Muscle of back (tissue), 11 donors: ENCODE data around the gene RARRES2. TPM values are rescaled to one million over a fixed set of nuclear protein-coding genes. Genes with fewer than 3 reads are reported as not detected.

Source experiments
- DNase-seq, 3 donors: peaks; one replicate each; pipeline versions ENCODE4 v3.0.0 to v3.0.0-alpha.2; 2013
- polyA plus RNA-seq, 10 donors: library from polyadenylated mRNA; unstranded; fragments of 120-200 nt; gene quantifications; one replicate each; pipeline ENCODE4 v1.2.1, GENCODE V29; 2013; ENCODE audit not compliant: insufficient read length in 10 of 10

RARRES2 gene
- polyA plus RNA-seq, 10 donors = 35.4 to 70.6 (median 47.5) TPM

DNA sequence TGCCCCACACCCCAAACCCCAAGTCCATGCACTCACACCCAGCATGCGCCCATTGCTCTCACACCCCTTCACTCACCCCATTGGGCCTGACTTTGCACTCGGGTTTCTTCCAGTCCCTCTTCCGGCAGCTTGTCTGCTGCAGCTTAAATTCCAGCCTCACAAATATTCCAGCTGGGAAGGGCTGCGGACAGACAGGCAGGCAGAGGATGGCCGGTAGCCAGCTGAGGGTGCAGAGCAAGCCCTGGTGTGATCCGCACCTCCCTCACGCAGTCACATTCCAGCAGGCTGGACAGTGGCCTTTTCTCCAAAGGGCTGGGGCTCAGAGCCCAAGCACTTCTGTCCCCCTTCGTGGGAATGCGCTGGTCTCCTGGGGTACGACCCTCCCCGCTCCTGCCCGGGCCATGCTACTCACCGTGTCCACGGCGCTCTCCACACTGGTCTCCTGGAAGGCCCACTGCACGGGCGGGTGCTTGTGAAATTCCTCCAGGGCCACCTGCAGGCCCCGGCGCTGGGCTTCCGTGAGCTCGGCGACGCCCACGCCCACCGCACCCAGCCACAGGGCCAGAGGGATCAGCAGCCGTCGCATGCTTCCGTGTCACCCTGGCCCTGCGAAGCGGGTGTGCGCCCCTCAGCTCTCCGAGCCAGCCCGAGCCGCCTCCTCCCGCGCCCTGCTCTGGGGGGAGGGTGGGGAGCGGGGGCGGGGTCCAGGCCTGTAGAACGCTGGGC lies 1.2 kb downstream of the RARRES2 start:
- peak in 1 of 3 donors; percentile 61 for DNase-seq

DNA sequence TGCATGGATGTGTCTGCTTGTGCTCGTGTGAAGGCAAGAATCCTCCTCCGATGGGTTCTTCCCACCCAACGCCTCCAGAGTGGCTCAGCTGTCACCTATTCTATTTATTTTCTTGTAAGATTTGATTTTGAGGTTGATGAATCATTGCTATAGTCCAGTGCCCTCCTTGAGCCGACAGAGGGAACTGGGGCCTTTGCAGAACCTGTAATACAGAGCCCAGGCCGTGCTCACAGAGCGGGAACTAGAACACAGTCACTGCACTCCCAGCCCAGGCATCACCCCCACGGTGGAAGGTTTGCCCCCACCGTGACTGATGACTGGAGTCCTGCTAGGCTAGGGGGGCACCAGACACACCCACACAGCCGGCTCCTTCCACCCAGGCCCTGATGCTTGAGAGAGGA lies 2.0 kb downstream of the RARRES2 start:
- DNase-seq = no peak

DNA sequence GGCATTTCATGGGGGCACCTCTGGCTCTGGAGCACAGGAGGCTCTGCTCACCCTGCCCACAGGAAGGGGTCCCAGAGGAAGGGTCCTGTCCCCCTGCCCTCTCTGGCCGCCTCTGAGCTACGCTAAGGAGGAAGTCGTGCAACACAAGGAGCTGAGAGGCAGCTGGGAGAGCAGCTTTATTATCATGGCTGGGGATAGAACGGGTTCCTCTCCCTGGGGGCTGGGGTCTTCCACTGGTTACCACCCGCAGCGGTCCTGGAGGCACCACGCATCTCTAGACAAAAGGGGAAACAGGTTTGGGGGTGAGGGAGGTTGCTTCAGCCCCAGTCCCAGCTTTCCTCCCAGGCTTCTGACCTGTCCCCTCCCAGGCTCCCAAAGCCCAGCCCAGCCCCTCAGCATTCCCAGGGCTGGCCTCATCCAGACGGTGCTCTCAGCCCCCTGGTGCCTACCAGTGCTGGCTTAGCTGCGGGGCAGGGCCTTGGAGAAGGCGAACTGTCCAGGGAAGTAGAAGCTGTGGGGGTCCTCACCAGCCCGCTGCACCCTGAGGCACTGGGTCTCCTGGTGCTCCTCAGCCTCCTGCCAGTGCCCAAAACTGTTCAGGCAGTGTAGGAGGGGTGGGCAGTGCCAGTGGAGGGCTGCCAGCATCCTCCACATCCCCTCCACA lies 3.1 kb downstream of the RARRES2 start:
- DNase-seq = no peak

DNA sequence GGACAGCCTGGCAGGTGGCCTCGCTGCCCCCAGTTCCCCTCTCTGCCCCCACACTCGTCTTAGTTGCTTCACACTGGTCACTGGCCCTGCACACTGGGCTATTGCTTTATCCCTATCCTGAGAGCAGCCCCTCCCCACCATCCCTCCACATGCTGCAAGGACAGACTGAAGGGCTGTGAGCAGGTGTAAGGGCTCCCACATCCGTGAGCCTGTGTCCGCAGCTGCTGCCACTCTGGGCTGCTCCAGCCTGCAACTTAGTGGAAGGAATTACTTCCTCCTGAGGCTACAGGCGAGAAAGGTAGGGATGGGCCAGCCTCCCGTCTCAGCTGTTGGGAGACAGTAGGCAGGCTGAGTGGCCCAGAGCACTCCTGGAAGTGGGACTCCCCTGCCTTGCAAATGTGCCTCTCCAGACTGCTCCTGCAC lies 3.8 kb downstream of the RARRES2 start:
- no peak for DNase-seq

DNA sequence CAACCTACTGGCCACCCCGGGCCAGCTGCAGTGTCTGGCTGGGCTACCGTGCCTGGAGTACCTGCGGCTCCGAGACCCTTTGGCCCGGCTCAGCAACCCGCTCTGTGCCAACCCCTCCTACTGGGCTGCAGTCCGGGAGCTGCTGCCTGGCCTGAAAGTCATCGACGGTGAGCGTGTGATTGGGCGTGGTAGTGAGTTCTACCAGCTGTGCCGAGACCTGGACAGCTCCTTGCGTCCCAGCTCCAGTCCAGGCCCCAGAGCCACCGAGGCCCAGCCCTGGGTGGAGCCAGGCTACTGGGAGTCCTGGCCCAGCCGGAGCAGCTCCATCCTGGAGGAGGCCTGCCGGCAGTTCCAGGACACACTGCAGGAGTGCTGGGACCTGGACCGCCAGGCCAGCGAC lies 4.2 kb downstream of the RARRES2 start:
- no peak for DNase-seq

DNA sequence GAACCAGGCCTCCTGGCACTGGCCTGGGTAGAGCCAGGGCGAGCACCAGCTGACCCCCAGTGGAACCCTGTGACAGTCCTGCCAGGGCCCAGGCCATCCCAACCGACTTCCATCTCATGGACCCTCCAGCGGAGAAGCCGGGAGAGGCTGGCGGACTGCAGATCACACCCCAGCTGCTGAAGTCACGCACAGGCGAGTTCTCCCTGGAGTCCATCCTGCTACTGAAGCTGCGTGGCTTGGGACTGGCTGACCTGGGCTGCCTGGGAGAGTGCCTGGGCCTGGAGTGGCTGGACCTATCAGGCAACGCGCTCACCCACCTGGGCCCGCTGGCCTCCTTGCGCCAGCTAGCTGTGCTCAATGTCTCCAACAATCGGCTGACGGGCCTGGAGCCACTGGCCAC lies 4.7 kb downstream of the RARRES2 start:
- DNase-seq = no peak

DNA sequence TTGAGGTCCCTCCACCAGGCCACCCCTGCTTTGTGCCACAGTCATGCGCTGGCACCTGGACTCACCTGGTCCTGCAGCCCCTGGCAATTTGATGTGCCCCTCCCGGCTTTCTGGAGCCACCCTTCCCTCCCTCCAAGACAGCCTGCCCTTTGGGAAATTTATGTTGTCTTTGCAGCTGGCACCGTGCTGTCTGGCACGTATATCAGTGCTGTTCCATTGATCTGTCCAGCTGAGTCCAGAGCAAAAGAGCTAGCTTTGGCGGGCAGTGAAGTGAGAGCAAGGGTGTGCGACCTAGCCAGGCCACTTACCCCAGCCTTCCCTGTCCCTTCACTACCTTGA lies 5.7 kb downstream of the RARRES2 start:
- no peak for DNase-seq

DNA sequence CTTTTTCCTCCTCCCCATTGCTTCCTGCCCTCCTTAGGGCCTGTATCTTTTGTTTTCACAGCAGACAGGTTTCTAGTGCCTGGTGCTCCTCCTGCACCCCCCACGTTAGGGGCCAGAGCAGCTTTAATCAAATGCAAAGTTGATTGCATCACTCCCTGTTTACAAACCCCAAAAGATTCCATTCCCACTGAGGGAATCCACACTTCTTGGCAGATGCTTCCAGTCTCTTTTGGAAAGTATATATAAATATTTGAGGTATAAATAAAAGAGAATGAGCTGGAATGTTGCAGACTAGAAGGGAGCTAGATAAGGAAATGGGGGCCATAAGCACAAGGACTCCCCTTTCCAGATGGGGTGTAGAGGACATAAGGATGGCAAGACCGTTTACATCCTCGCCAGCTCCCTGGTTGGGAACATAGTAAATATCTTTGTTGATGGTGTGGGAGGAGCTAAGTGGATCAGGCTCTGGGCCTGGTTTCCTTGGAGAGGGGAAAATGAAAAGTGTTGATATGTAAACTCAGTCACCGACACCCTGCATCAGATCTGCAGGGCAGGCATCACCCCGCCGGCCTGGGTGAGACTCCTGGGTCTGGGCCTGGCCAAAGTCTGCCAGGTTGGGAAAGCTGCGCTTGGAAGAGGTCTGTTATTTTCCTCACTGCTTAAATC lies 6.2 kb downstream of the RARRES2 start:
- no peak for DNase-seq

DNA sequence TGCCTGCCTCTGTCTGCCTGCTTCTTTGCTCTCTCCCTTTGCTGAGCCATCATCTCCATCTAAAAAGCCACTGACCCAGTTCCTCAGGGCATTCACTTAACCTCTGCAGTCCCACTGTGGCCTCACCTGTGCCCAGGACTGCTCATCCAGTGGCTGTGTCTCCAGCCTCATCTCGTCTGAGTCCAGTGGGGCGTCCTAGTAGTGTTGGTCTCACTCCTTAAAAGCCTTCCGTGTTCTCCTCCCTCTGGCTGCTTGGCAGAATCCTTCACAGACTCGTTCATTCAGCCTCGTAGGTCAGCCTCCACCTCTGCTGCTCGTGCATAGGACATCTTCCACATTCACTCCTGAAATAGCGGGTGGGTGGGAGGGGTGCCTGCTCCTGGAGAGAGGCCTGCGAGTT lies 7.3 kb downstream of the RARRES2 start:
- no peak for DNase-seq

DNA sequence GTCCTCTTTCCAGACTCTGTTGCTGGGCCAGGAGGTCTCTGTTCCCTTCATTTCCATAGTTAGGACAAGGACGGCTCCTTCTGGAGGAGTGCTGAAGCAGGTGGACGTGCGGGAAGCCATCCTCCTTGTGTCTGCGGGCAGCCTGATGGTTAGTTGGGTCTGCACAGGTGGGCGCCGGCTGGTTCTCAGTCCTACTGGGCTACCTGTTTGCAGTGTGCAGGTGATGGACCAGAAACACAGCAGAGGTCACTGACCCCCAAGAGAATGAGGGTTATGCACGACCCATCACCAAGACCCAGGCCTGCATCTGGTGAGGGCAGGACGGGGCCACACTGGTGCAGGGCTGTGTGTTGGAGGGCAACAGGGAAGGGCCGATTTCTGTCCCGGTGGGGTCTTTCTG lies 7.8 kb downstream of the RARRES2 start:
- no peak for DNase-seq

DNA sequence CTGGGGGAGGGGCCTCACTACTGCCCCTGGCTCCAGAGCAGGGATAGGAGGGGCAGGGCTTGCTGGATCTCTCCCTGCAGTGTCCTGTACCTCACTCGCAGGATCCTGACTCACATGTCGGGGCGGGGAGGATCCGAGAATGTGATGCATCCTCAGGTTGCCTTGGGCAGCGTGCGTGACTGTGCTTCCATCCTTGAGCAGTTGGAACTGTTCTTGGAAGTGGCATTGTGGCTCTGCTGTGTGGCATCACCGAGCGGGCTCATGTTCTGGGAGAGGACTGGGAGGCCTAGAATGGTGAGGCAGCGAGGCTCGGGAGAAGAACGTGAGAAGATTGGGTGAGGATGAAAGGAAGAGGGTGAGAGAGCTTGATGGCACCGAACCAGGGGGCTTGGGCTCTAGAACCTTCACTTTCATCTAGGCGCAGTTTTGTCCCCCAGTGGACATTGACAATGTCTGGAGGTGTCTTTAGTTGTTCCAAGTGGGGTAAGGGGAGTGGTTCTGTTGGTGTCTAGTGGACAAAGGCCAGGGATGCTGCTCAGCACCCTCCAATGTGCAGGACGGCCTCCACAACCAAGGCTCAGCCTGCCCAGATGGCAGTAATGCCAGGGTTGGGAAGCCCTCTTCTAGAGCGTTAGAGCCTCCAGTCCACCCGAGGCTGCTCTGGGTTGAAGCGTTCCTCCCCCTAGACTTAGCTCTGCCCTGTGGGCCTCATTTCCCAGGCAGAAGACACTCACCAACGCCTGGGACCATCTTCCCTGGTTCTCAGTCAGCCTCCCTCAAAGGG lies 8.4 kb downstream of the RARRES2 start:
- DNase-seq = no peak

DNA sequence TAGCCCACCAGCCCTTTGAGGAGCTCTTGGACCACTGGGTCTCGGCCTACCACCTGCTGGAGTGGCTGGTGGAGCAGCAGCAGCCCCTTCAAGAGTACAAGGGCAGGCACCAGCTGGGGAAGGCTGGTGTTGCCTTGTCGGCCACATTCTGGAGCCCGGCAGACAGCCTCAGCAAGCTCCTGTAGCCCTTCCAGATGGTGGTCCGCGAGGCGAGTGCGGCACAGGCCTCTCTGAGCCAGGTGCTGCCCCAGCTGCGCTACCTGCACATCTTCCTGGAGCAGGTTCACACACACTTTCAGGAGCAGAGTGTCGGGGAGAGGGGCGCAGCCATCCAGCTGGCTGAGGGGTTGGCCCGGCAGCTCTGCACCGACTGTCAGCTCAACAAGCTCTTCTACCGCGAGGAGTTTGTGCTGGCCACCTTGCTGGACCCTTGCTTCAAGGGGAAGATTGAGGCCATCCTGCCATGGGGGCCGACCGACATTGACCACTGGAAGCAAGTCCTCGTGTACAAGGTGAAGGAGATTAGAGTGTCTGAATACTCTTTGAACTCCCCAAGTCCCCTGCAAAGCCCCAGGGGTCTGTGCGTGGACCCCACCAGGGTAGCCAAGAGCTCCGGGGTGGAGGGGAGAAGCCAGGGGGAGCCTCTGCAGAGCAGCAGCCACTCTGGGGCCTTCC lies 11.1 kb downstream of the RARRES2 start:
- DNase-seq = no peak

DNA sequence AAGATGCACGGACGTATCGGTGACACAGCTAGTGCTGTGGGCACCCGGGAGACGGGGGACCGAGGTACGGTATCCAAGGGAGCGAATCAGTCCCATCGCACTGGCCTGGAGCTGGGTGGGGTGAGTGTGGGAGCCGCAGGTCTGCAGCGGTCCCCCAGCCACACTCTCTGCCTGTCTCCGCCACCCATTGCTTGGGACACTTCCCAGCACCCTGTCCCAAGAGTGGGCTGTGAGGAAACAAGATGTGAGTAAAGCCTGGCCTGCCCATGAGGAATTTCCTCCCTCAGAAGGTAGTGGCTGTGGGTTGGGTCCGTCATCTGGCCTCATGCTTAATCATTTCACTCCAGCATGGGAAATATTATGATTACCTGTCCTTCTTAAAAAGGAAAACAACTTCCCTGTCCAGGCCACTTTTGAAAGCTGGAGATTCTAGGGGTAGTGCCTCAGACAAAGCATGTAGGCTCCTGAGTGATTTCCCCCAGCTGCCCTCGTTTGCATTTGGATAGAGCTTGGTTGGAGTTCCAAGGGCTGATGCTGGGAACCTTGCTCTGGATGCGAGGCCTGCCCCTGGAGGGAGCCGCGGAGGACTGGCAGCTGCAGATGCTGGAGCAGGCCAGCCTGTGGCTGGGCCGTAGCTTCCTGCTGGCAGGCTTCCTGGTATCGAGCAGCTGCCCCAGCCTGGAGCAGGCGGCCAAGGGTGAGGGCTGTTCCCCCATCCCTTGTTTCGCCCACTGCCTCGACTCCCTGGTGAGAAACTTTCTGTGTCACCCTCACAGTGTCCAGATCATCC lies 11.9 kb downstream of the RARRES2 start:
- DNase-seq = peak in 2 of 3 donors; percentile 37 to 75

DNA sequence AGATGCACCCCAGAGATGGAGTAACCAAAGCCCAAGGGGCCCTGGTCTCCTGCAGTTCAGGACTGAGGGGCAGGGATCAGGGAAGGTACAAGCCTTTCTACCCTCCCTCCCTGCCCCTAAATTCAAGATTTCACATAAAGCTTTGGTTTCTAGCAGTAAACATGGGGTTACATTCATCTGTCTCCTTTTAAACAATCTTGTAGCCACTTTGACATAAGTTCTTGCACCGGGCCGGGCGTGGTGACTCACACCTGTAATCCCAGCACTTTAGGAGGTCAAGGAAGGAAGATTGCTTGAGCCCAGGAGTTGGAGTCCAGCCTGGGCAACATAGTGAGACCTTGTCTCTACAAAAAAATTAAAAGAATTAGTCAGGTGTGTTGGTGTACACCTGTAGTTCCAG lies 14.1 kb downstream of the RARRES2 start:
- no peak for DNase-seq

DNA sequence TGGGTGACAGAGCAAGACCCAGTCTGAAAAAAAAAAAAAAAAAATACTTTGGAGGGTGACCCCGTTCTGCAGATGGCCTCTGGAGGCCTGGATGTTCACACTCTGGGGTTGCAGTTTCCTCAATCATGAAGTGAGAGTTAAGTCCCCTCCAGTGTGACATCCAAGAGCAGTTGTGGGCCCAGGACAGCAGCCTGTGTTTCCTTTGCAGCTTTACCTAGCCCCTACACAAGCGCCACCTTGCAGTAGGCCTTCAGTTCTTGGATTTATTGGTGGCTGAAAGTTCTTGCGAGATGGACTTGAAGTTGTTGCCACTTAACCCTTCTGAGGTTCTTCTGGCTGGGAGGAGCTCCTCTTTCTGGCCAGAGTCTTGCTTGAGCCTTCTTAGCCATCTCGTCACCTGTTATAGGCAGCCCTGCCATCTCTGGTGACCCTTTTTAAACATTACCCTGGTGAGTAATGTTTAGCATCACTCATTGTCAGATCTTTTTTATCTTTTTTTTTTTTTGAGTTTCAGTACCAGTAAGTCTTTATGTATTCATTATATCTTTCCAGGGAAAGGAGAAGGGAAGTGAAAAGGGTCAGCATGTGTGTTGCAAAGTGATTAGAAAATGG lies 14.7 kb downstream of the RARRES2 start:
- no peak for DNase-seq

DNA sequence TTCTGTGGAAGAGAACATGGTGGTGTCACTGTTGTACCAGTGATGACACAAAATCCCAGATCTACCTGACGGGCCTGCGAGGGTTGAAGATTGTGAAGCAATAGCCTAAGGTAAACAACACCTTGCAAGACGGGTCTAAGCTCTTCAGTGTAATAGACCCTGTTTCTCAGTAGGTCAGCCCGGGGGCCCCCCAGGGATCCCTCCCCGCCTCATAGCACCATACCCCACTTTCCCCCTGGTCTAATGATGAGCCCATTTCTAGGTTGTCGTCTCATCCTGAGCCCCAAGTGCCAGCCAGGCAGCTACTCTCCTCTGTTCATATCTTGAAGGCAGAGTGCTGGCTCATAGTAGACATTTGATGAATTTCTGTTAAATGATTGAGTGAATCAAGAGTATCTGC lies 15.5 kb downstream of the RARRES2 start:
- DNase-seq = no peak

DNA sequence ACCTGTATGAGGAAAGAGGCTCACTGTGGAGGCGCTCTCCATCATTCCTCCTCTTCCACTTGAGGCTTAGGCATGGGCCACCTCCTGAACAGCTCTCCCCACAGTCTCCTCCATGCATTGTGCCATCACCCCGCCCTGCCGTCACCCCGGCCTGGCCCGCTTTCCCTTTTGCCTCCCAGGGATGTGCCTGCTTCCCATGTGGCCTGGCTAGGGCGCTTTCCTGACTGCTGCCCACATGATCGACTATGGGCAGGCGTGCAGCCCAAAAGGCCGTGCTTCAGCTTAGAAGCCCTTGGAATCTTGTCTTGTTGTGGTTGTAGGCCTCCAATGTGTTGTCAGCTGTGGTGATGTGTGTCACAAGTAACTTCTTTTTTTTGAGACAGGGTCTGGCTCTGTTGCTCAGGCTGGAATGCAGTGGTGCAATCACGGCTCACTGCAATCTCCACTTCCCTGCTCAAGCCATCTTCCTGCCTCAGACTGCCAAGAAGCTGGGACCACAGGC lies 16.3 kb downstream of the RARRES2 start:
- no peak for DNase-seq

DNA sequence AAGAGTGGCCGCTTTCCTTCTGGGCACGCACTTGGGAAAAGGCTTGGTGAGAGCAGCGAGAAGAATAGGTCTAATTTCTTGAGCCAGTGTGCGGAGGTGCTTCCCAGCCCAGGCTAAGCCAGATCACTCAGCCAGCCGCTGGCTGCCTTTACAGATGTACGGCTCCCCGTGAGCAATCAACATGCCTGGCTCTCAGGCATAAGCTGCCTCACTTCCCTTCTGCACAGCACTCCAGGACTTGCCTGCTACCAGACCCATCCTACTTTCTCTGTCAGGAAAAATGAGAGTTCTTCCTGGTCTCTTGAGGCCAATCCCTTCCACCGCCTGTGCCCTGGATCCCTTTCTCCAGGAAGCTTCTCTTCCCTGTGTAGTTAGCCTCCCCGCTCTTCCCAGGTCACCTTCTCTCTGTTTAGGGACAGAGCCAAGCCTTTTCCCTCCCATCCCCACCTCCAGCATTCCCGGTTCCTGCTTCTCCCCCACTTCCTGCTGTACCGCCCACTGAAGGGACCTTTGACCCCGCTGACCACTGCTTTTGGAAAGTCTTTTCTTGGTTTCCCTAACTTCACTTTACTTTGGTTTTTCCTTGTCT lies 17.0 kb downstream of the RARRES2 start:
- no peak for DNase-seq

DNA sequence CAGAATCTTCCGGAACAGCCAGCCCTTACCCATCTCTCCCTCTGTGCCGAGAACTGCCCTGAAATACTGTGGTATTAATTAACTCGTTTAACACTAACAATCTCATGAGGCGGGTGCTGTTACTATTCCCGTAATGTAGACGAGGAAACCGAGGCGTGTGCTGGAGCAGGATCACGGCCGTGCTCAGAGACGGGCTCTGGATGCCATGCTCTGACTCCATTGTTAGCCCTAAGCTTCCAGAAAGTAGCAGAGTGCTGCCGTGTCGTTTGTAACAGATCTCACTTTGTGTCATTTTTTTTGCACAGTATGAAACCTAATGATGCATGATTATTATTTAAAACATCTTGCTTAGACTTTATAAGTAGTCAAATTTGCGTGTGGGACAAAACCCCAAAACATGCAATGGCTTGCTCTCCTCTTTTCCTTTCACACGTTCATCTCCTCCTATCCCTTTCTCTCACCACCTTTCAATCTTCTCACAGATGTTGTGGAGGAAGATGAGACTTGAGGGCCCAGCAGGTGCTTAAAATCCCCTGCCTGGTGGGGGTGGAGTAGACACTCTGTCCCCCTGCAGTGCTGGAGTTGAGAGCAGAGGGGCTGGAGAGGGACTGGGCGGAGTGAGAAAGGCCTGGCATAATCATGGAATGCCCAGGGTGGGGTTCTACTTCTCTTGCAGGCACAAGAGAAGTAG lies 17.6 kb downstream of the RARRES2 start:
- DNase-seq = peak in 1 of 3 donors; percentile 50
